ENCODE data around the gene FOXD3. TPM values are rescaled to one million over a fixed set of nuclear protein-coding genes. Genes with fewer than 3 reads are reported as not detected.

FOXD3 gene
- total and polyA plus RNA-seq, 12 donors = 0.11 to 1.2 (median 0.28) TPM; not detected in 5

DNA sequence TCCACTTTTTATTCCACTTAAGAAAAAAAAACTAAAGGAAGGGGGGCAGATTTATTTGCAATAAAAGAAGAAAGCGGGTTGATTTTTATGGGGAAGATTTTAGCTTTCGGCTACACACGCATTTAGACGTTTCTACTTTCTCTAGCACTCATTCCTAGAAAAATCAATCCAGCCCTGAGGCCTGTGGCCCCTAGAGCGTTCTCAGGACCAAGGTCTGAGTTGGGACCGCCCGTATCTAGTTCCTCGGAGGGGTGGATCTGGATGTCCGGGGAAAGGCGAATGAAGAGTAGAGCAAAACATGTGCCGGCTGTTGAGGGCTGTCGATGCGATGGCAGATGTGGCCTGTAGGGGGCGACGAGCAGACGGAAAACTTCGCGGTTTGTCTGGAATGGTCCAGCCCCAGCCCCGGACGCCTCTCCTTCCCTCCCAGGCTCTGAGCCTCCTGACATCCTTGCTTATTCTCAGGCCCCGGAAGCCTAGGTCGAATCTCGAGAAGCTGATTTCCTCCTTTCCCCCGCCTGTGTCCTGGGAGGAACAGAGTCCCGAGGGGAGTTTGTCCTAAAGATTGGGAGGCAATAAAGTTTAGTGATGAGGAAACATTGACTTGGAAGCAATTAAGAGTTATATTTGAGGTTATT, 5.2 kb downstream of the FOXD3 start:
- H3K27me3 ChIP-seq = peaks cover 99% of the 10 kb centered on the region
- H3K9me3 ChIP-seq (replicated peaks in 1 of 3) = no peaks in the 10 kb centered on the region
- H3K36me3 ChIP-seq (replicated peaks in 1 of 2) = no peaks in the 10 kb centered on the region
- no peak overlapping the region for H3K27ac ChIP-seq
- TF ChIP-seq, protein P1, sequence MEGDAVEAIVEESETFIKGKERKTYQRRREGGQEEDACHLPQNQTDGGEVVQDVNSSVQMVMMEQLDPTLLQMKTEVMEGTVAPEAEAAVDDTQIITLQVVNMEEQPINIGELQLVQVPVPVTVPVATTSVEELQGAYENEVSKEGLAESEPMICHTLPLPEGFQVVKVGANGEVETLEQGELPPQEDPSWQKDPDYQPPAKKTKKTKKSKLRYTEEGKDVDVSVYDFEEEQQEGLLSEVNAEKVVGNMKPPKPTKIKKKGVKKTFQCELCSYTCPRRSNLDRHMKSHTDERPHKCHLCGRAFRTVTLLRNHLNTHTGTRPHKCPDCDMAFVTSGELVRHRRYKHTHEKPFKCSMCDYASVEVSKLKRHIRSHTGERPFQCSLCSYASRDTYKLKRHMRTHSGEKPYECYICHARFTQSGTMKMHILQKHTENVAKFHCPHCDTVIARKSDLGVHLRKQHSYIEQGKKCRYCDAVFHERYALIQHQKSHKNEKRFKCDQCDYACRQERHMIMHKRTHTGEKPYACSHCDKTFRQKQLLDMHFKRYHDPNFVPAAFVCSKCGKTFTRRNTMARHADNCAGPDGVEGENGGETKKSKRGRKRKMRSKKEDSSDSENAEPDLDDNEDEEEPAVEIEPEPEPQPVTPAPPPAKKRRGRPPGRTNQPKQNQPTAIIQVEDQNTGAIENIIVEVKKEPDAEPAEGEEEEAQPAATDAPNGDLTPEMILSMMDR (IDR thresholded peaks at IDR 0.05) = peak; percentile 30 to 65 (median 53)
- TF ChIP-seq POLR2A (IDR thresholded peaks at IDR 0.05) = no peak
- WGBS, 4 donors = 9 to 12% (median 10%) methylated on average over 22 to 25 of the region's 25 CpGs
- peaks cover under 1 to 5% of the 10 kb centered on the region in 2 donors for H3K4me1 ChIP-seq (replicated peaks in 1 of 2)
- peak; percentile 20 to 65 (median 46) for DNase-seq
- intact Hi-C loops (cut with DNase I) = loop anchor here in 1 of 2 donors (5.0 kb wide), 1 partner anchor 215 kb away; no protein-coding TSS in a partner anchor
- H3K4me3 ChIP-seq = no peak overlapping the region

DNA sequence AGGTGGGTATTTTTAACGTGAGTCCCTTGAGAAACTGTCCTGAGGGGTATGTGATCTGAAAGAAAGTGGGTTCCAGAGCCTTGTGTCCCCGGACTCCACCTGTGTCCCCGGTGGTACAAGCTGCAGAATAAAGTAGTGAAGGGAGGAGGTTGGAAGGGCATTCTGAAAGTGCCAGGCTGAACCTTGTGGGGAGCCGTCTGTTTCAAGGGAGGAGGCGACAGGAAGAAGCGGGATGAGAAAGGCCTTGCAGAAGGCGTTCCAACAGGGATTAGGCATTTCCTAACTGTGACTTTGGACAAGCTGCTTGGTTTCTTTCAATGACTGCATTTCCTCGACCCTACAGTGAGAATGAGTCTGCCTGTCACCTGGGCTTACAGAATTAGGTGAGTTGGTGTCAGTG, 5.8 kb downstream of the FOXD3 start:
- no peaks in the 10 kb centered on the region for H3K9me3 ChIP-seq (replicated peaks in 1 of 3)
- H3K4me1 ChIP-seq (replicated peaks in 1 of 2) = no peaks in the 10 kb centered on the region
- TF ChIP-seq, protein P1 (IDR thresholded peaks at IDR 0.05) = no peak
- no peak for TF ChIP-seq POLR2A (IDR thresholded peaks at IDR 0.05)
- WGBS, 4 donors = 55 to 71% (median 62%) methylated on average over 8 of the region's 8 CpGs
- no peak overlapping the region for H3K27ac ChIP-seq
- H3K36me3 ChIP-seq (replicated peaks in 1 of 2) = no peaks in the 10 kb centered on the region
- no peak for DNase-seq
- H3K27me3 ChIP-seq = peaks cover 95% of the 10 kb centered on the region
- intact Hi-C loops (cut with DNase I) = loop anchor here in 1 of 2 donors (5.0 kb wide), 1 partner anchor 214 kb away; no protein-coding TSS in a partner anchor
- H3K4me3 ChIP-seq = no peak overlapping the region

DNA sequence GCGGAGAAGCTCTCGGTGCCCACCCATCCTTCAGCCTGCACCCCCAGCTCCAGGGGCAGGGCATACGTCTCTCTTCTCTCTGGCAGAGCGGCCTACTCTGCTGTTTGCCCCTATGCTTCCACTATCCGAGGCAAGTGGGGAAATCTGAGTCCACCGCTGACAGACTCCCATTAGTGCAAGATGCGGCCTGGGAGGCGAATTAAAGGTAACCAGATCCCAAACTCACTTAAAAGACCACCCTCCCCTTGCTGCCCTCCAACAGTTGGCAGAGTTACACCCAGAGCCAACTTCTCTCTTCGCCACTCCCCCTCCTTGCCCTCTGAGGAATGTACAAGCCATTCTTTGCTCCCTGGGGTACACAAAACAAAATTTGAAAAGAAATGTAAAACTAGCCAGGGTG, 6.4 kb downstream of the FOXD3 start:
- H3K4me1 ChIP-seq (replicated peaks in 1 of 2) = no peaks in the 10 kb centered on the region
- H3K27ac ChIP-seq = no peak overlapping the region
- DNase-seq = no peak
- intact Hi-C loops (cut with DNase I) = loop anchor here in 1 of 2 donors (5.0 kb wide), 1 partner anchor 214 kb away; no protein-coding TSS in a partner anchor
- peaks cover 92% of the 10 kb centered on the region for H3K27me3 ChIP-seq
- TF ChIP-seq, protein P1 (IDR thresholded peaks at IDR 0.05) = no peak
- no peak for TF ChIP-seq POLR2A (IDR thresholded peaks at IDR 0.05)
- H3K36me3 ChIP-seq (replicated peaks in 1 of 2) = no peaks in the 10 kb centered on the region
- H3K4me3 ChIP-seq = no peak overlapping the region
- 74 to 91% (median 80%) methylated on average over 7 to 9 of the region's 9 CpGs for WGBS, 4 donors
- no peaks in the 10 kb centered on the region for H3K9me3 ChIP-seq (replicated peaks in 1 of 3)

DNA sequence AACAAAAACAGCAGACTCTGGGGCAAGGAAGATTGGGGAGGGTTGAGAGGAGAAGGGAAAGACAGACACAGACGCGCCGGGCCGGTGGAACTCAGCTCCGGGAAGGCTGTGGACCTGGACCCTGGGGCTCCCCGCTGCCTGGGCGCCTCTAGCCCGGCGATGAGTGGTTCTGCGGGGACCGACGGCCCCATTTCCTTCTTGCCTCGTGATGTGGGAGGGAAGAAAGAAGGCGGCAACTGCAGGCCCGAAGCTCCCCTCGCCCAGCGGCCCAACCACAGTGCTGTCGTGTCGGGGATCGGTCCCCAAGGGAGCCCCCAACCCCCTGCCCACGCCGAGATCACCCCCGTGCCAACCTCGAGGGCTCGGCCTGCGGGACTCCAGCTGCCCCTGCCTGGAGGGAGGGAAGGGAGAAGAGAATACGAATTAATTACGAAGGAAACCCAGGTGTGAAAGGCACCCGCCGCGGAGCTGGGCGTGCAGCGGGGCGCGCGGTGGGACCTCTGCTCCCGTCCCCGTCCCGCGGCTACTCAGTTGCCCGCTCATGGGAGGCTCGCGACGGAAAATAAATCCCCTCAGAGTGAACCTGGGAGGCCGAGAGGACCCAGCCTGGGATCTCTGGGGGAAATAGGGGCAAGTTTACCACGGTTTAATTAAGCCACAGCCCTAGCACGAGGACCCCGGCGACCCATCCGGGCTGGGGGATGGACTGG, 7.4 kb downstream of the FOXD3 start:
- Histone ChIP-seq H3K27ac (no peak overlapping the region), H3K4me1 (replicated peaks in 1 of 2) (no peaks in the 10 kb centered on the region), H3K27me3 (peaks cover 82% of the 10 kb centered on the region), H3K4me3 (no peak overlapping the region), H3K36me3 (replicated peaks in 1 of 2) (no peaks in the 10 kb centered on the region), H3K9me3 (replicated peaks in 1 of 3) (no peaks in the 10 kb centered on the region)
- intact Hi-C loops (cut with DNase I) = loop anchor here in 1 of 2 donors (5.0 kb wide), 1 partner anchor 213 kb away; no protein-coding TSS in a partner anchor
- 7 to 14% (median 8%) methylated on average over 15 to 50 of the region's 50 CpGs for WGBS, 4 donors
- no peak for DNase-seq
- no peak for TF ChIP-seq POLR2A (IDR thresholded peaks at IDR 0.05)
- TF ChIP-seq, protein P1 (IDR thresholded peaks at IDR 0.05) = no peak
